GM18870 (cell line): ENCODE results near the gene STOX1.
"Not testable (repeated sequence)": the region's sequence is repeated elsewhere in the genome, so short reads cannot be mapped to it uniquely, and the experiment has no call there.

Experiments
- ATAC-seq: cut with Tn5 transposase; IDR thresholded peaks from one replicate; pipeline ENCODE4 v1.9.1; 2021; ENCODE audit warnings: moderate library complexity; ENCODE audit not compliant: unreplicated experiment

The STOX1 gene

DNA sequence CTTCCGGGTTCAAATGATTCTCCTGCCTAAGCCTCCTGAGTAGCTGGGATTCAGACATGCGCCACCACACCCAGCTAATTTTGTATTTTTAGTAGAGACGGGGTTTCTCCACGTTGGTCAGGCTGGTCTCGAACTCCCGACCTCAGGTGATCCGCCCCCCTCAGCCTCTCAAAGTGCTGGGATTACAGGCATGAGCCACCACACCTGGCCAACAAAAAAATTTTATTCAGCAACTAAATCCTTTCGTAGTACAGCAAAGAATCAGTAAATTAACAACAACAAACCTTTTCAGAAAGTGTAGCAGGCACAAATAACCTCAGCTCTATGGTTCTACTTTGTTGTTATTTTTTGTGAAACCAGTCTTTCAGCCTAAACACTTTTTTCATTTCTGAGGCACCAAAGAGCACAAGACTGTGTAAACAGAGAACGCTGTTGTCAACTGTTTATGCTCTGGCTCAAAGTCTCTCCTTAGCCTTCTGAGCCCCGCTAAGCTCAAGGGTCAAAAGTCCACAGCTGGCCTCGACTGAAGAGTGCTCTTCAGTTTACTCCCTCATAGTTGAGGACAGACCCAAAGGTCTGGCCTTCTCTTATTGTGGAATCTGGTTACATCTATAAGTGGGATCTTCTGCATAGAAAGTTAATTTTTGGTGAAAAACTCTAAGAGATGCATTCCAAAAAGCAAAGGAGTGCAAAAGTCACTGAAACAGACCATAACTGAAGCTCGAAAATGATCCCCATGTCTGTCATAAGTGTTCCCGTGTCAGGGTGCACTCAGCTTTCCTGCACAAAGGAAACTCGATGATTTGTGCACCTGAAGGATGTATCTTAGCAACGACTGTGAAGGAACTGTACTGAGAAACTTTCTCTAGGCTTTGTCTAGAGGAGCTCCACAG lies 49.2 kb downstream of the STOX1 start:
- ATAC-seq, result no peak

- no peak for ATAC-seq
These were observed 50.3 kb downstream of the STOX1 start for GRCh38 chr10:68877482-68878110.

DNA sequence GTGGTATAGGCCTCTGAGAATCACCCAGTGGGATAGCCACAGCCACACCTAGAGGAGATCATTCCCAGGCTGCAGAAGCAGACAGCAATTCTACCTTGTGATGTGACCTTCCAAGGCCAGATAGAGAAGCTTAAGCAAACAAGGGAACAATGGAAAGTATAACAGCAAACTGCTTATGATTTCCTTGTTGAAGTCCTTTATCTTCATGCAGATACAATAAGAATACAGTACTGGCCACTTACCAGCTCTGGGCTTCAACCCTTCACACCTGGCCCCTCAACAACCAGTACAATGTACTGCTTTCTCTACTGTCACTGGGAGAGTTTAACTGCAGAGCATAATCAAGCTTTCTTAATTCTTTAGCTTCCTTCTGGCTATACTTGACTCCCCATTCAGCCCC lies 51.2 kb downstream of the STOX1 start:
- ATAC-seq, result no peak

GRCh38 chr10:68879628-68880027 lies 52.3 kb downstream of the STOX1 start:
- no peak for ATAC-seq

- no peak for ATAC-seq
These were observed 52.9 kb downstream of the STOX1 start for GRCh38 chr10:68880181-68880580.

- no peak for ATAC-seq
These were observed 67.7 kb downstream of the STOX1 start for GRCh38 chr10:68895041-68895440.

GRCh38 chr10:68897336-68897741 lies 70.0 kb downstream of the STOX1 start:
- ATAC-seq, result no peak

GRCh38 chr10:68899186-68899745 lies 71.9 kb downstream of the STOX1 start:
- no peak for ATAC-seq

DNA sequence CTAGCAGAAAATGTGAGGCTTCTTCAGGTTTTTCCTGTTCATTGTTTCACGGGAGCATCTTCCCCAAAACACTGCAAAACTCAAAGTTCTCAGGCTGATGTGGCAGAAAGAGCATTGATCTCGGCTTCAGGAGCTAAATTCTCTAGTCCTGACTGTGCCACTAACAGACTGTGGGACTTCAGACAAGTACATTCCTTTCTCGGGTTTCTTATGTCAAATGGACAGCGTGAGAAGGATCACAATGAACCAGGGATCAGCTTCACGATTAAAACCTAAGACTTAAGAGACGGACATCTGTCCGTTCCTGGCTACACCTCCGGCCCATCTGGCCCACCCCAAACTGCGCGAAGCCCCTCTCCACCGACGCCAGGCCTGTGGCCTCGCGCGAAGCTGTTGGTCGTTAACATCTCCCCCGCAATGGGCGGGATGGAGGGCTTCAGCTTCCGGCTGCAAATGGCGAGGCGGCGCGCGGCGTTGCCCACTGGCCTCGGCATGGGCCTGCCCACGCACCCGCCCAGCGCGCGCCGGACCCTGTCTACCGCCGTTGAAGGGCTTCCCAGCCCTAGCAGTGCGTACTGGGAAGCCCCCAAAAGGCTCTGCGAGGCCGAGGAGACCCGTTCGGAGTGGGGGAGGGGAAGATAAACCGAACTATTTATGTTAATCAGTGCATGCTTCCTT lies 73.2 kb downstream of the STOX1 start:
- ATAC-seq, result no peak

- peak; percentile 99 for ATAC-seq
These were observed 74.0 kb downstream of the STOX1 start, which contains the start of gene DDX50 for GRCh38 chr10:68901105-68901927. Gene DDX50, plus strand, starts transcription at chr10:68901315. Its CDS starts 70 bp downstream, at chr10:68901385.

DNA sequence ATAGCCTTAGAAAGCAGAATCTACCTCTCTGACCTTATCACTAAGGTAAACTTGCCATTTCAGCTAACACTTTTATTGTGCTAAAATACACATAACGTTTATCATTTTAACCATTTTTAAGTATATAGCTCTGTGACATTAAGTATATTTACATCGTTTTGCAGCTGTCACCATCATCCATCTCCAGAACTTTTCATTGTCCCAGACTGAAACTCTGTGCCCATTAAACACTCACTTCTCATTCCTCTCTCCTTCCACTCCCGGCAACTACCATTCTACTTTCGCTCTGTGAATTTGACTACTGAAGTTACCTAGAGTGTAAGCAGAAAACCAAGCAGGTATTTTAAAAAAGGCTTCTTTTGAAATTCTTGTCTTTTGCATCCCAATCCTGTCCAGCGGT lies 75.1 kb downstream of the STOX1 start:
- ATAC-seq, result no peak

DNA sequence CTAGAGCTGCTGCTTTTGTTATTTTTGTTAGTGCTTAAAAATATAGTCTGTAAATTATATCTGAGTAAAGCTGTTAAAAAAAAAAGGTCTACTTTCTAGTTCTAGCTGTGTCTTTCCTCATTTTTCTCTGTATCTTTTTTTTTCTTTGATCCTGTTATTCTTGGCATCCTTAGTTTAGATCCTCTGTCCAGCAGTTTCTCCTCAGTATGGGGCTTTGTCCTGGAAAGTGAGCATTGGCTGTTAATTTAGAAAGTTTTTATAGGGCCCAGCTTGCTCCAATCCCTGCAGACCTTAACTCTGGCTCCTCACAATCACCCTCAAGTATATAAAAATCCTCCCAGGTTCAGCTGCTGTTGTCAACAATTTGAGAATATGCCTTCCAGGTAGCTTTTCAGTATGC lies 97.3 kb downstream of the STOX1 start:
- no peak for ATAC-seq

DNA sequence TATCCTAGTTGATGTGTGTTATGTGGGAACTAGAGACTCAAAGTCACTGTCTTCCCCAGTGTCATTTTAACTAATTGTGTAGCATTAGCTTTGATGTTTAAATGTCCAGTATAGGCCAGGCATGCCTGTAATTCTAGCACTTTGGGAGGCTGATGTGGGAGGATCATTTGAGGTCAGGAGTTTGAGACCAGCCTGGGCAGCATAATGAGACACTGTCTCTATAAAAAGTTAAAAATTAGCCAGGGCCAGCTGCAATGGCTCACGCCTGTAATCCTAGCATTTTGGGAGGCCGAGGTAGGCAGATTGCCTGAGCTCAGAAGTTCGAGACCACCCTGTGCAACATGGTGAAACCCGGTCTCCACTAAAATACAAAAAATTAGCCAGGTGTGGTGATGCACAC lies 98.2 kb downstream of the STOX1 start:
- ATAC-seq, result no peak

DNA sequence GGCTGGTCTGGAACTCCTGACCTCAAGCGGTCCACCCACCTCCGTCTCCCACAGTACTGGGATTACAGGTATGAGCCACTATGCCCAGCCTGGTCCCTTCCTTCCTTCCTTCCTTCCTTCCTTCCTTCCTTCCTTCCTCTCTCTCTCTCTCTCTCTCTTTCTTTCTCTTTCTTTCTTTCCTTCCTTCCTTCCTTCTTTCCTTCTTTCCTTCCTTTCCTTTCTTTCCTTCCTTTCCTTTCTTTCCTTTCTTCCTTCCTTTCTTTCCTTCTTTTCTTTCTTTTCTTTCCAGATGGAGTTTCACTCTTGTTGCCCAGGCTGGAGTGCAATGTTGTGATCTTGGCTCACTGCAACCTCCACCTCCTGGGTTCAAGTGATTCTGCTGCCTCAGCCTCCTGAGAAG lies 101.8 kb downstream of the STOX1 start:
- not testable (repeated sequence) for ATAC-seq

GRCh38 chr10:68929888-68930287 lies 102.6 kb downstream of the STOX1 start:
- not testable (repeated sequence) for ATAC-seq

GRCh38 chr10:68932860-68933259 lies 105.5 kb downstream of the STOX1 start:
- not testable (repeated sequence) for ATAC-seq

- no peak for ATAC-seq
These were observed 107.7 kb downstream of the STOX1 start for GRCh38 chr10:68934994-68935393.

GRCh38 chr10:68938117-68938516 lies 110.8 kb downstream of the STOX1 start:
- ATAC-seq, result no peak

- no peak for ATAC-seq
These were observed 111.6 kb downstream of the STOX1 start for GRCh38 chr10:68938884-68939283.

- ATAC-seq, result not testable (repeated sequence)
These were observed 113.6 kb downstream of the STOX1 start for GRCh38 chr10:68940917-68941316.
